Activated T-helper 1 cell treated with anti-CD3 and anti-CD28 coated beads, Interleukin-12 subunit alpha, Interleukin-12 subunit beta, Interleukin-2, Interleukin-4 antibody, amounts not matched to agents 30 ng/mL and 10 ng/mL and 1 ng/mL, durations not matched to agents 14 hours and 24 hours and 36 hours (primary cell): ENCODE measurements around the gene APC2. TPM values are rescaled to one million over a fixed set of nuclear protein-coding genes. Genes with fewer than 3 reads are reported as not detected.
"Not testable (repeated sequence)": the region's sequence is repeated elsewhere in the genome, so short reads cannot be mapped to it uniquely, and the experiment has no call there.

ENCODE experiments used
- DNase-seq: peaks from one replicate; pipeline ENCODE4 v3.0.0; 2021; ENCODE audit warnings: low spot score
- H3K27ac Mint-ChIP-seq: one replicate; pipeline ENCODE4 v1.8.0; 2021; ENCODE audit warnings: mild to moderate bottlenecking, mixed read lengths
- H3K27me3 Mint-ChIP-seq: one replicate; pipeline ENCODE4 v1.8.0; 2022; ENCODE audit warnings: mild to moderate bottlenecking, moderate library complexity, mixed read lengths; ENCODE audit not compliant: insufficient read depth
- H3K36me3 Mint-ChIP-seq: one replicate; pipeline ENCODE4 v1.8.0; 2021; ENCODE audit warnings: low read depth, mixed read lengths
- H3K4me1 Mint-ChIP-seq: one replicate; pipeline ENCODE4 v1.8.0; 2021; ENCODE audit warnings: low read depth, mixed read lengths
- H3K4me3 Mint-ChIP-seq: one replicate; pipeline ENCODE4 v1.8.0; 2021; ENCODE audit warnings: mild to moderate bottlenecking, moderate library complexity, mixed read lengths
- H3K9me3 Mint-ChIP-seq: one replicate; pipeline ENCODE4 v1.8.0; 2021; ENCODE audit warnings: mixed read lengths
- intact Hi-C: fragments of 100-400 bp; cut with micrococcal nuclease; formaldehyde crosslinking; loops from one replicate; pipeline ENCODE4 v1.15.1; 2024
- total RNA-seq: library from RNA; stranded (reverse); gene quantifications from 2 replicates; pipeline ENCODE4 v1.2.3, GENCODE V29; 2022

APC2 gene
- total RNA-seq, 1 donor from 2014 or later, result 0.16 TPM

DNA sequence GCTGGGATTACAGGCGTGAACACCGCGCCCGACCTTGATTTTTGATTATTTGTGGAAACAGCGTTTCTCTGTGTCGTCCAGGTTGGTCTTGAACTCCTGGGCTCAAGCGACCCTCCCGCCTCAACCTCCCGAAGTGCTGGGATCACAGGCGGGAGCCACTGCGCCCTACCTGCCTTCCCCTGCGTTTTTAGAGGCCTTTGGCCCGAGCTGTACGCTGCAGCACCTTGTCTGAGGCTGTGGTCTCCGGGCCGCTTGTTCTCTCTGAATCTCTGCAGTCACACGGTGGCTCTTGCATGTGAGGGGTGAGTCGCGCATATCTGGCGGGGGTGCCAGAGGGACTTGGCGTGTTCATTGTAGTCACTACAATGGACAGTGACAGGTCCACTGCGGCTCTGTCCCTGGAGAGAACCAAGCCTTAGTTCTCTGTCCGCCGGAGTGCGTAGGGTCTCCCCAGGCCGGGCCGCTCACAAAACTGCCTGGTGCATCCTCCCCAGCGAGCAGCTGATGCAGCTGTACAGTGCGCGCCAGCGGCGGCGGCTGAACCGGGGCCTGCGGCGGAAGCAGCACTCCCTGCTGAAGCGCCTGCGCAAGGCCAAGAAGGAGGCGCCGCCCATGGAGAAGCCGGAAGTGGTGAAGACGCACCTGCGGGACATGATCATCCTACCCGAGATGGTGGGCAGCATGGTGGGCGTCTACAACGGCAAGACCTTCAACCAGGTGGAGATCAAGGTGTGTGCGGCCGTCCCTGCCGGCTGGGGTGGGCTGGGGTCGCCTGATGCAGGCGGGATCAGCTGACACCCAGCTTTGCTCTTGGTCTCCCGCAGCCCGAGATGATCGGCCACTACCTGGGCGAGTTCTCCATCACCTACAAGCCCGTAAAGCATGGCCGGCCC is 10.2 kb upstream of the APC2 start:
- peak overlapping the region; percentile 67 for H3K27ac Mint-ChIP-seq
- peaks cover 43% of the 10 kb centered on the region for H3K36me3 Mint-ChIP-seq
- peak overlapping the region; percentile 98 for H3K4me3 Mint-ChIP-seq
- H3K4me1 Mint-ChIP-seq, H3K27me3 Mint-ChIP-seq, DNase-seq, H3K9me3 Mint-ChIP-seq: not testable (repeated sequence)
- intact Hi-C loops, result loop anchor here (2.0 kb wide), 2 partner anchors 39 to 987 kb away; partner anchors contain the start of genes C19orf25 and TIMM13

- H3K27ac Mint-ChIP-seq, result peak overlapping the region; percentile 52
These were observed 9.5 kb upstream of the APC2 start for GRCh38 chr19:1440418-1440801.

GRCh38 chr19:1441022-1441426 is 8.9 kb upstream of the APC2 start:
- H3K4me1 Mint-ChIP-seq, result no peaks in the 10 kb centered on the region
- H3K27me3 Mint-ChIP-seq, result no peaks in the 10 kb centered on the region
- intact Hi-C loops, result no loop called here
- H3K9me3 Mint-ChIP-seq, result no peaks in the 10 kb centered on the region
- peaks cover 39% of the 10 kb centered on the region for H3K36me3 Mint-ChIP-seq
- peak overlapping the region; percentile 98 for H3K4me3 Mint-ChIP-seq
- no peak for DNase-seq
- peak overlapping the region; percentile 23 for H3K27ac Mint-ChIP-seq

More at GRCh38 chr19:1440418-1440801, 9.5 kb upstream of the APC2 start:
- DNase-seq, result no peak
- peaks cover 40% of the 10 kb centered on the region for H3K36me3 Mint-ChIP-seq
- intact Hi-C loops, result no loop called here
- no peaks in the 10 kb centered on the region for H3K4me1 Mint-ChIP-seq
- no peaks in the 10 kb centered on the region for H3K9me3 Mint-ChIP-seq
- peak overlapping the region; percentile 98 for H3K4me3 Mint-ChIP-seq
- no peaks in the 10 kb centered on the region for H3K27me3 Mint-ChIP-seq

GRCh38 chr19:1441677-1442438 is 8.1 kb upstream of the APC2 start:
- Mint-ChIP-seq H3K9me3 (no peaks in the 10 kb centered on the region), H3K27me3 (peaks cover 2% of the 10 kb centered on the region), H3K4me3 (peak overlapping the region; percentile 53), H3K27ac (peak overlapping the region; percentile 48), H3K36me3 (peaks cover 39% of the 10 kb centered on the region), H3K4me1 (no peaks in the 10 kb centered on the region)
- DNase-seq, result no peak
- intact Hi-C loops, result no loop called here

- H3K36me3 Mint-ChIP-seq, result peaks cover 25% of the 10 kb centered on the region
- H3K27ac Mint-ChIP-seq, result peak overlapping the region; percentile 63
These were observed 4.6 kb upstream of the APC2 start for GRCh38 chr19:1445185-1445931.

GRCh38 chr19:1445932-1446712 is 3.8 kb upstream of the APC2 start:
- Mint-ChIP-seq H3K9me3 (no peaks in the 10 kb centered on the region), H3K4me3 (no peak overlapping the region), H3K36me3 (peaks cover 18% of the 10 kb centered on the region), H3K4me1 (peaks cover 7% of the 10 kb centered on the region), H3K27me3 (peaks cover 34% of the 10 kb centered on the region), H3K27ac (no peak overlapping the region)
- DNase-seq, result no peak
- intact Hi-C loops, result loop anchor here (1.0 to 5.0 kb wide), 4 partner anchors 9 to 321 kb away; partner anchors contain the start of gene ADAMTSL5

More at GRCh38 chr19:1445185-1445931, 4.6 kb upstream of the APC2 start:
- peak; percentile 81 for DNase-seq
- H3K4me3 Mint-ChIP-seq, result peak overlapping the region; percentile 70
- H3K9me3 Mint-ChIP-seq, result no peaks in the 10 kb centered on the region
- peaks cover 7% of the 10 kb centered on the region for H3K4me1 Mint-ChIP-seq
- intact Hi-C loops, result loop anchor here (1.0 to 5.0 kb wide), 4 partner anchors 10 to 322 kb away; partner anchors contain the start of gene ADAMTSL5
- H3K27me3 Mint-ChIP-seq, result peaks cover 26% of the 10 kb centered on the region

DNA sequence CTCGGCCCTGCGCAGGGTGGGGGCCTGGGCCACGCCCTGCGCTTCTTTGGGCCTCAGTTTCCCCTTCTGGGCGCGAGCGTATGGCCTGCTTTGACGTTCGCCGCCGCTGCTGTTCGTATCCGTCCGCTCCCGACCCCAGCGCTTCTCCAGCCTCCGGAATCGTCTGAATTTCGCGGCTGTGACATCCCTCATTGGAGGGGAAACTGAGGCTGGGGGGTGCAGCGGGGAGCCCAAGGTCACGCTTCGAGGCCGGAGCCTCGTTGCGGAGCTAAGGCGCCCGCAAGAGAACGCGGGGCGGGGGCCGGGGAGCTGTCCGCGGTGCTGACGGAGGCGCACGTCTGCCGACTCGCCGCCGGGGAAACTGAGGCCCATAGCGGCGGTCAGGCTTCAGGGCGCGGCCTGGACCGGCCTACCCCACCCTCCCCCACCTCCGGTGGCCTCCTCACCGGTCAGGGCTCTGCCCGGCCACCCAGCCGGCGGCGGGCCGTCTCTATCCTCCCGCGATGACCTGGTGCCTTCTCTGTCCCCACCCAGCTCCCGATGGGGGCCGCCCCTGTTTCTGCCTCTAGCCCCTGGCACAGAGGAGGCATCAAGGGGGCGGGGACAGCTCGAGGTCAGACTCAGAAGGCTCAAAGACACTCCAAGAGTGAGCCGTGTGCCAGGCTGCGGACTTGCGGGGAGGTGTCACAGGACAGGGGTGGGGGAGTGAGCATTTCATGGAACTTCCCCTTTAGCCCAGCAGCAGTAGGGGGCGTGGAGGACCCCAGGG is 3.0 kb upstream of the APC2 start:
- H3K4me1 Mint-ChIP-seq, result peaks cover 7% of the 10 kb centered on the region
- H3K4me3 Mint-ChIP-seq, result no peak overlapping the region
- H3K27ac Mint-ChIP-seq, result no peak overlapping the region

GRCh38 chr19:1447504-1447903 is 2.4 kb upstream of the APC2 start:
- H3K9me3 Mint-ChIP-seq, result no peaks in the 10 kb centered on the region
- peaks cover 7% of the 10 kb centered on the region for H3K4me1 Mint-ChIP-seq
- intact Hi-C loops, result loop anchor here (5.0 kb wide), 1 partner anchor 320 kb away; no protein-coding TSS in a partner anchor
- no peak for DNase-seq
- H3K4me3 Mint-ChIP-seq, result no peak overlapping the region
- peaks cover 5% of the 10 kb centered on the region for H3K36me3 Mint-ChIP-seq
- H3K27me3 Mint-ChIP-seq, result peaks cover 35% of the 10 kb centered on the region
- peak overlapping the region; percentile 8 for H3K27ac Mint-ChIP-seq

More for the DNA sequence above, 3.0 kb upstream of the APC2 start:
- intact Hi-C loops, result loop anchor here (5.0 kb wide), 1 partner anchor 320 kb away; no protein-coding TSS in a partner anchor
- DNase-seq, result no peak
- peaks cover 35% of the 10 kb centered on the region for H3K27me3 Mint-ChIP-seq
- H3K36me3 Mint-ChIP-seq, result peaks cover 10% of the 10 kb centered on the region
- no peaks in the 10 kb centered on the region for H3K9me3 Mint-ChIP-seq

DNA sequence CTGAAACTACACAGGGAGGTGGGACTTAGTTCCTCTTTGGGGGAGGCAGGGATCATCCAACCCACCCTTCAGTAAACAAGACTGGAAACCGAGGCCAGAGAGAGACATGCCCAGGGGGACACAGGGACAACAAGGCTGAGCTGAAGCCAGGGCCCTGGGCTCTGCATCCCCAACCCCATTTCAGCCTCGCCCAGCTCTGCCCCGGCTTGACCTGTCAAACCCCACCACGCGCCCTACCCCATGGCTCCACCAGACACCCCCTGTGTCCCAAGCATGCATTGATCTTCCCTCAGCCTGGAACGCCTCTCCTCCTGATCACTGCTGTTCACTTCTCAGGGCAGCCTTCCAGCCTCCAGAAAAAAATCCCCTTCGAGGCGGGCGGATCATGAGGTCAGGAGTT is 2.0 kb upstream of the APC2 start:
- Mint-ChIP-seq H3K36me3 (peaks cover 1% of the 10 kb centered on the region), H3K4me3 (peak overlapping the region; percentile 19), H3K4me1 (peaks cover 7% of the 10 kb centered on the region), H3K9me3 (no peaks in the 10 kb centered on the region), H3K27me3 (peaks cover 36% of the 10 kb centered on the region), H3K27ac (peak overlapping the region; percentile 8)
- no peak for DNase-seq
- intact Hi-C loops, result loop anchor here (5.0 kb wide), 1 partner anchor 319 kb away; no protein-coding TSS in a partner anchor

GRCh38 chr19:1450735-1451731 is 1.1 kb downstream of the APC2 start:
- no peak for DNase-seq
- no peak overlapping the region for H3K27ac Mint-ChIP-seq
- H3K4me1 Mint-ChIP-seq, result peaks cover 12% of the 10 kb centered on the region
- no peak overlapping the region for H3K4me3 Mint-ChIP-seq
- no peaks in the 10 kb centered on the region for H3K9me3 Mint-ChIP-seq
- intact Hi-C loops, result no loop called here
- no peaks in the 10 kb centered on the region for H3K36me3 Mint-ChIP-seq
- H3K27me3 Mint-ChIP-seq, result peaks cover 55% of the 10 kb centered on the region
